Mesothelial cell of epicardium (in vitro differentiated cells): ENCODE results near the gene PRDX5. TPM values are rescaled to one million over a fixed set of nuclear protein-coding genes. Genes with fewer than 3 reads are reported as not detected.

Experiments used
- DNase-seq, 2 experiments: peaks; one replicate each; pipeline ENCODE4 v3.0.0; 2021; ENCODE audit warnings: low spot score in 2 of 2; ENCODE audit not compliant: unreplicated experiment in 2 of 2
- H3K27ac Mint-ChIP-seq: 2 replicates; pipeline ENCODE4 v1.8.0; 2021; ENCODE audit warnings: mixed read lengths
- H3K27me3 Mint-ChIP-seq: 2 replicates; pipeline ENCODE4 v1.8.0; 2021; ENCODE audit warnings: low read depth, mixed read lengths
- H3K36me3 Mint-ChIP-seq: 2 replicates; pipeline ENCODE4 v1.8.0; 2021; ENCODE audit warnings: mixed read lengths
- H3K4me1 Mint-ChIP-seq: 2 replicates; pipeline ENCODE4 v1.8.0; 2021; ENCODE audit warnings: mixed read lengths
- H3K4me3 Mint-ChIP-seq: 2 replicates; pipeline ENCODE4 v1.8.0; 2021; ENCODE audit warnings: mild to moderate bottlenecking, moderate library complexity, mixed read lengths
- H3K9me3 Mint-ChIP-seq: 2 replicates; pipeline ENCODE4 v1.8.0; 2021; ENCODE audit warnings: mixed read lengths
- CTCF ChIP-seq: fragments of 200-600 bp; sonication (generic); IDR thresholded peaks from one replicate; pipeline ENCODE4 v1.5.0; 2021; ENCODE audit warnings: antibody characterized with exemption; ENCODE audit not compliant: unreplicated experiment
- total RNA-seq: library from RNA; stranded (reverse); gene quantifications from 3 replicates; pipeline ENCODE4 v1.2.1, GENCODE V29; 2021

Gene PRDX5
- total RNA-seq, 1 donor from 2014 or later, result 139 TPM

GRCh38 chr11:64358907-64359711, 41.2 kb downstream of the PRDX5 start, which contains the start of gene RPS6KA4:
TSS of gene RPS6KA4 (plus strand) at chr11:64359162. CDS start at chr11:64359236, 74 bp downstream.
- Mint-ChIP-seq H3K27ac (peak within 1 kb of the TSS; percentile 78), H3K4me1 (peaks cover 26% of the 10 kb centered on the region), H3K4me3 (peak within 1 kb of the TSS; percentile 76), H3K36me3 (peaks cover 15% of the 10 kb centered on the region), H3K27me3 (no peaks in the 10 kb centered on the region), H3K9me3 (no peaks in the 10 kb centered on the region)
- no peak for TF ChIP-seq CTCF
- DNase-seq, result peak in 1 of 2 experiments; percentile 72

- peak overlapping the region; percentile 76 for H3K4me3 Mint-ChIP-seq
- H3K27ac Mint-ChIP-seq, result peak overlapping the region; percentile 78
- peaks cover 26% of the 10 kb centered on the region for H3K4me1 Mint-ChIP-seq
- H3K27me3 Mint-ChIP-seq, result no peaks in the 10 kb centered on the region
- no peak for TF ChIP-seq CTCF
- DNase-seq, result no peak
- H3K36me3 Mint-ChIP-seq, result peaks cover 19% of the 10 kb centered on the region
- H3K9me3 Mint-ChIP-seq, result no peaks in the 10 kb centered on the region
Measured at GRCh38 chr11:64359712-64360445, 42.0 kb downstream of the PRDX5 start.

GRCh38 chr11:64360448-64360921, 42.6 kb downstream of the PRDX5 start:
- no peak for DNase-seq
- Mint-ChIP-seq H3K36me3 (peaks cover 22% of the 10 kb centered on the region), H3K9me3 (no peaks in the 10 kb centered on the region), H3K27me3 (no peaks in the 10 kb centered on the region), H3K4me3 (peak overlapping the region; percentile 76), H3K27ac (no peak overlapping the region), H3K4me1 (peaks cover 24% of the 10 kb centered on the region)
- TF ChIP-seq CTCF, result no peak

DNA sequence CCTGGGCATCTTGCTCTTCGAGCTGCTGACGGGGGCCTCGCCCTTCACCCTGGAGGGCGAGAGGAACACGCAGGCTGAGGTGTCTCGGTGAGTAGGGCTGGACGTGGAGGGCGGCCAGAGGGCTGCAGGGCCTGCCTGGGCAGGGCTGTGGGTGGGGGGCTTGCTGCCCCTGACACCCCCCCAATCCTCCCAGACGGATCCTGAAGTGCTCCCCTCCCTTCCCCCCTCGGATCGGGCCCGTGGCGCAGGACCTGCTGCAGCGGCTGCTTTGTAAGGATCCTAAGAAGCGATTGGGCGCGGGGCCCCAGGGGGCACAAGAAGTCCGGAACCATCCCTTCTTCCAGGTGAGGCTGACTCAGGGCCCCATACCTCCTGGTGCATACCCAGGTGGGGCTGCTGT, 43.7 kb downstream of the PRDX5 start:
- Mint-ChIP-seq H3K36me3 (peaks cover 32% of the 10 kb centered on the region), H3K9me3 (no peaks in the 10 kb centered on the region), H3K27ac (no peak overlapping the region), H3K4me3 (no peak overlapping the region), H3K4me1 (peaks cover 21% of the 10 kb centered on the region), H3K27me3 (no peaks in the 10 kb centered on the region)
- TF ChIP-seq CTCF, result no peak
- DNase-seq, result no peak

- TF ChIP-seq CTCF, result no peak
- Mint-ChIP-seq H3K4me3 (no peak overlapping the region), H3K27ac (no peak overlapping the region), H3K9me3 (no peaks in the 10 kb centered on the region), H3K36me3 (peaks cover 34% of the 10 kb centered on the region), H3K4me1 (peaks cover 19% of the 10 kb centered on the region), H3K27me3 (no peaks in the 10 kb centered on the region)
- no peak for DNase-seq
Measured at GRCh38 chr11:64362339-64362738, 44.4 kb downstream of the PRDX5 start.
